NT2/D1 (cell line): ENCODE data around the gene SPTAN1.

Experiments
- DNase-seq: peaks from one replicate; pipeline ENCODE4 v3.0.0-alpha.2; 2011; ENCODE audit warnings: low read depth, low spot score
- H3K27me3 ChIP-seq: 2 replicates; pipeline ENCODE4 v1.6.0; 2011; ENCODE audit warnings: mild to moderate bottlenecking; ENCODE audit not compliant: insufficient read length, insufficient read depth
- H3K36me3 ChIP-seq: 2 replicates; pipeline ENCODE4 v1.6.1; 2011; ENCODE audit warnings: mild to moderate bottlenecking, low read length, mixed read lengths; ENCODE audit not compliant: insufficient read depth, insufficient read length
- H3K4me1 ChIP-seq: 2 replicates; pipeline ENCODE4 v1.5.1; 2011; ENCODE audit not compliant: insufficient read depth, insufficient read length
- H3K4me3 ChIP-seq: 2 replicates; pipeline ENCODE4 v1.5.1; 2011; ENCODE audit warnings: low read depth; ENCODE audit not compliant: insufficient read length
- H3K9ac ChIP-seq: 2 replicates; pipeline ENCODE4 v1.6.0; 2011; ENCODE audit warnings: low read depth; ENCODE audit not compliant: insufficient read length
- H3K9me3 ChIP-seq: 2 replicates; pipeline ENCODE4 v1.5.1; 2011; ENCODE audit warnings: mild to moderate bottlenecking, low read length; ENCODE audit not compliant: insufficient read depth
- SUZ12 ChIP-seq: IDR thresholded peaks from 2 replicates; pipeline ENCODE4 v1.6.1; 2011; ENCODE audit not compliant: insufficient read length, insufficient read depth; ENCODE audit errors: extremely low read depth
- YY1 ChIP-seq: IDR thresholded peaks from 2 replicates; pipeline ENCODE4 v1.6.1; 2011; ENCODE audit not compliant: insufficient read length, insufficient read depth
- ZNF274 ChIP-seq: IDR thresholded peaks from 2 replicates; pipeline ENCODE4 v1.6.1; 2011; ENCODE audit warnings: mild to moderate bottlenecking, low read depth, low read length

Gene SPTAN1

DNA sequence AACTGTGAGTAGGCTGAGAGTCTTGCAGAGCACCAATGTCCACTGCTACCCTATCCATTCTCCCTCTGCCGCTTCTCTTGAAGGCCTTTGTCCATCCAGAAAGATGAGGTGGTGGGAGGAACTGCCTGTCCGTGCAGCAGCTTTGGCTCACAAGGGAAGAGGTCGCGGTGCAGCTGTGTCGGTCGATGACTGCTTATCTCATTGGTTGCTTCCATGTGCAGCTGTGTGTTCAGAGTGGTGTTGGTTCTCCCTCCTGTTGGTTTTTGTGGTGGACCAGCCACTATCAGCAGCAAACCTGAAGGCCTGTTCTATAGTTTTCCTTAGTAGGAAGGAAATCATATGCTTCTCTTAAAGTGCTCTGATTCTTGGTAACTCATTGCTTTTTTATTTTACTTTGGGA lies 40.7 kb downstream of the SPTAN1 start:
- Histone ChIP-seq H3K27me3 (no peaks in the 10 kb centered on the region), H3K36me3 (peaks cover 87% of the 10 kb centered on the region), H3K4me3 (no peak overlapping the region), H3K9me3 (no peaks in the 10 kb centered on the region), H3K4me1 (no peaks in the 10 kb centered on the region), H3K9ac (no peak overlapping the region)
- DNase-seq: no peak
- no peak for TF ChIP-seq ZNF274
- no peak for TF ChIP-seq YY1
- no peak for TF ChIP-seq SUZ12

DNA sequence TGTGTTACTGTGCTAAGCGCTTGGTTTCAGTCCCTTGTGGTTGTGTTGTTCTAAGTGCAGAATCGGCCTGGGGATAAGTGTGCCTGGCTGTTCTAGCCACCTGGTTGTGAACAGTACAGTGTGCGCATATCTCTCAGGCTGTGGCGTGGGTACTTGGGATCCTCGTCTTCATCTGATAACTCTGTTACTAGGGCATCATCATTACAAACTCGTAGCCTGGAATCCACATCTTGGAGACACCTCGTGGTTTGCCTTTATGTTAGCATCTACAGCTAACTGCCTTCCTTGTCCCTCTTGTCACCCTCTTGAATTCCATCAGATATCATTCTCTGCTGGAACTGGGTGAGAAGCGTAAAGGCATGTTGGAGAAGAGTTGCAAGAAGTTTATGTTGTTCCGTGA lies 41.5 kb downstream of the SPTAN1 start:
- no peak for DNase-seq
- H3K27me3 ChIP-seq: no peaks in the 10 kb centered on the region
- TF ChIP-seq ZNF274: no peak
- no peak for TF ChIP-seq SUZ12
- TF ChIP-seq YY1: no peak
- no peaks in the 10 kb centered on the region for H3K9me3 ChIP-seq
- peaks cover 87% of the 10 kb centered on the region for H3K36me3 ChIP-seq
- no peak overlapping the region for H3K4me3 ChIP-seq
- H3K4me1 ChIP-seq: no peaks in the 10 kb centered on the region
- no peak overlapping the region for H3K9ac ChIP-seq

DNA sequence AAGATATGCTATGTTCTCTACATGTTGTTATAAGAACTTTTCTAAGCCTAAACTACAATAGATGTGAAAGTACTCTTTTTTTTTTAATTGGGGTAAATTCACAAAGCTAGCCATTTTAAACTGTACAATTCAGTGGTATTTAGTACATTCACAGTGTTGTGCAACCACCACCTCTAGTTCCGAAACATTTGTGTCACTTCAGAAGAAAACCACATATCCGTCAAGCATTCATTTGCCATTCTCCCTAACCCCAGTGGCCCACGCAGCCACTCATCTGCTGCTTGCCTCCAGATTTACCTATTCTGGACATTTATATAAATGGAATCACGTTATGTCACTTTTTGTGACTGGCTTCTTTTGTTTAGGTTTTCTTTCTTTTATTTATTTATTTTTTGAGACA lies 43.1 kb downstream of the SPTAN1 start:
- Histone ChIP-seq H3K9me3 (no peaks in the 10 kb centered on the region), H3K9ac (no peak overlapping the region), H3K4me1 (no peaks in the 10 kb centered on the region), H3K4me3 (no peak overlapping the region), H3K36me3 (peaks cover 93% of the 10 kb centered on the region), H3K27me3 (no peaks in the 10 kb centered on the region)
- TF ChIP-seq YY1 (no peak), SUZ12 (no peak), ZNF274 (no peak)
- DNase-seq: no peak

DNA sequence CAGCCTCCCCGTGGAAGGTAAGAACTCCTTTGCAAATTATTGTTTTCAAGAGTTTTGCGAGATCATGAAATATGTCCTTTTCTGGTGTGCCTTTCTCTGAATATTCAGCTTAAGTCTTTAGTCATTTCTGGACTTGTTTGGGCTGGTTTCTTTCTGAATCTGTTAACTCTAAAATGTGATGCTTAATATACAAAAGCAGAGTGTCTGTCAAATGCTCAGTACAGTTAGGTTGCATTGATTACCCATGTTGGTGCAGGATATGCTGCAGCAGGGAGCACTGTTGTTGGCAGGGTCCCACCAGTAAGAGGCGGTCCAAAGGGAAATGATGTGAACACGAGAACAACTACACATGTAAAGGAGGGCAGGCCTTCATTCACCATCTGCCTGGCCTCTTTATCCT lies 47.7 kb downstream of the SPTAN1 start:
- no peaks in the 10 kb centered on the region for H3K4me1 ChIP-seq
- peaks cover 94% of the 10 kb centered on the region for H3K36me3 ChIP-seq
- no peak overlapping the region for H3K4me3 ChIP-seq

DNA sequence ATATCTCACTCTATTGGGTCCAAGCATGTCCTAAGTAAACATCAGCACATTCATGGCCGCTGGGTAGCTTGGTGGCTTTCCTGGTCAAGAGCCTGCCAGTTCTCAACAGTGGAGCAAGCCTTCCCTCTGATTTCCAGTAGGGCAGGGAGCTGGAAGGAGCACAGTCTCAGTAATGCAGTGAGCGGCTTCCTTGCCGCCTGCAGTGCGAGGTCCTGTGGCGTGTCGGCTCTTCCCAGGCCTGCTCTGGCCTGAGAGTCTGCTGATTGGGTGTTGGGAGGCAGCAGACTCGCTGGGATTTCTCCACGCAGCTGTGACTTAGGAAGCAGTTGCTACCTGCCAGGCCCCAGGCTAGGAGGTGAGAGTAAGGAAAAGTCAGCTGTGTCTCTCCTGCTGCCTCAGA lies 51.3 kb downstream of the SPTAN1 start:
- peaks cover 92% of the 10 kb centered on the region for H3K36me3 ChIP-seq
- no peaks in the 10 kb centered on the region for H3K4me1 ChIP-seq
- H3K9me3 ChIP-seq: no peaks in the 10 kb centered on the region

More for the DNA sequence above, 47.7 kb downstream of the SPTAN1 start:
- no peak for DNase-seq
- no peak overlapping the region for H3K9ac ChIP-seq
- no peak for TF ChIP-seq YY1
- no peak for TF ChIP-seq ZNF274
- no peak for TF ChIP-seq SUZ12
- no peaks in the 10 kb centered on the region for H3K9me3 ChIP-seq
- H3K27me3 ChIP-seq: no peaks in the 10 kb centered on the region

DNA sequence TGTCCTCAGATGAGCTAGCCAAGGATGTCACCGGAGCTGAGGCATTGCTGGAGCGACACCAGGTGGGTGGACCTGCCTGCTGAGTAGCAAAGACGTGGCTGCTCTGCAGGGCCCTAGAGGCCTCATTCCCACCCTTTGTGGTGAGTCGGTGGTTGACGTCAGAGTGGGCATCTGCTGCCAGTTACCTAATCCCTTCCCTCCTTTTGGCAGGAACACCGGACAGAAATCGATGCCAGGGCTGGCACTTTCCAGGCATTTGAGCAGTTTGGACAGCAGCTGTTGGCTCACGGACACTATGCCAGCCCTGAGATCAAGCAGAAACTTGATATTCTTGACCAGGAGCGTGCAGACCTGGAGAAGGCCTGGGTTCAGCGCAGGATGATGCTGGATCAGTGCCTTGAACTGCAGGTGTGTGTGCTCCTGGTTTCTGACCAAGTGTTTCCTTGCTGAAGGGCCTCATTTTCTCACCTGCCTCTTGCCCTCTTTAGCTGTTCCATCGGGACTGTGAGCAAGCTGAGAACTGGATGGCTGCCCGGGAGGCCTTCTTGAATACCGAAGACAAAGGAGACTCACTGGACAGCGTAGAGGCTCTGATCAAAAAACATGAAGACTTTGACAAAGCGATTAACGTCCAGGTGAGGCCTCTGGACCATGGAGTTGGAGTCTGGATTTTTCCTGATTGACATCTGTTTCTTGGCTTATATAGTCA lies 55.4 kb downstream of the SPTAN1 start:
- H3K27me3 ChIP-seq: no peaks in the 10 kb centered on the region
- H3K4me1 ChIP-seq: no peaks in the 10 kb centered on the region
- H3K36me3 ChIP-seq: peaks cover 93% of the 10 kb centered on the region
- no peak for DNase-seq
- no peaks in the 10 kb centered on the region for H3K9me3 ChIP-seq
- no peak overlapping the region for H3K4me3 ChIP-seq
- no peak overlapping the region for H3K9ac ChIP-seq
- no peak for TF ChIP-seq YY1
- no peak for TF ChIP-seq ZNF274
- TF ChIP-seq SUZ12: no peak

More for the DNA sequence above, 51.3 kb downstream of the SPTAN1 start:
- Histone ChIP-seq H3K4me3 (no peak overlapping the region), H3K27me3 (no peaks in the 10 kb centered on the region), H3K9ac (no peak overlapping the region)
- TF ChIP-seq SUZ12: no peak
- no peak for DNase-seq

DNA sequence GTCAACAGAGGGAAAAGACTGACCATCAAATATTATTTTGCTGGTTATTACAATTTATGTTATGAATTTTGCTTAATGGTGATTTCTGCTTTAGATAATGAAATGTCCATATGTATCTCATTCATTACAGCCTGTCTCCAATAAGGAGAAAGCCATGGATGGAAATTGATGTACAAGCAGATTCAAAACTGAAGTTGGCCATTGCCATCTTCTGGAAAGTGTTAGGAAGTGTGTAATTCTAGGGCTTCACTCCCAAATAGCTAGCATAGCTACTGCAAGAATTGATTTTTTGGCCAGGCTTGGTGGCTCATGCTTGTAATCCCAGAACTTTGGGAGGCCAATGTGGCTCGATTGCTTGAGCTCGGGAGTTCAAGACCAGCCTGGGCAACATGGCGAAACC lies 58.5 kb downstream of the SPTAN1 start:
- TF ChIP-seq YY1 (no peak), SUZ12 (no peak), ZNF274 (no peak)

More for the DNA sequence above, 58.5 kb downstream of the SPTAN1 start:
- H3K9me3 ChIP-seq: no peaks in the 10 kb centered on the region
- no peaks in the 10 kb centered on the region for H3K4me1 ChIP-seq
- H3K27me3 ChIP-seq: no peaks in the 10 kb centered on the region
- peaks cover 96% of the 10 kb centered on the region for H3K36me3 ChIP-seq
- H3K9ac ChIP-seq: no peak overlapping the region
- no peak overlapping the region for H3K4me3 ChIP-seq
- DNase-seq: no peak
